ENCODE results near the gene EPHA6. TPM values are rescaled to one million over a fixed set of nuclear protein-coding genes. Genes with fewer than 3 reads are reported as not detected.

The EPHA6 gene
- total and polyA plus RNA-seq, 2 donors (not counting 3 experiments of a cell fraction or from before 2014, with no cell fraction given) = not detected

- no peak overlapping the region for H3K4me2 ChIP-seq (ENCODE audit: insufficient read depth, low read length)
- no peaks in the 10 kb centered on the region for H3K27me3 ChIP-seq (ENCODE audit: control insufficient read depth in 2 of 2, insufficient read depth in 2 of 2, low read length in 2 of 2)
- no peaks in the 10 kb centered on the region for H3K9me3 ChIP-seq (replicated peaks; ENCODE audit: control insufficient read depth, insufficient read depth, low read length)
- no peak for TF ChIP-seq MYC (IDR thresholded peaks at IDR 0.05; ENCODE audit: low read depth, low read length)
- no peak for TF ChIP-seq FOS (IDR thresholded peaks at IDR 0.05; ENCODE audit: borderline replicate concordance, insufficient read depth, low read length)
- H3K36me3 ChIP-seq (ENCODE audit: control insufficient read depth in 2 of 2, extremely low read depth in 1 of 2, insufficient read depth in 2 of 2, low read length in 2 of 2) = no peaks in the 10 kb centered on the region
- no peak for DNase-seq (ENCODE audit: low read depth, low spot score)
- H3K27ac ChIP-seq (ENCODE audit: insufficient read depth, low read depth, low read length) = no peak overlapping the region
- FAIRE-seq = no peak
- intact Hi-C loops (cut with micrococcal nuclease) (no loop called here), dilution Hi-C loops (cut with MboI; ENCODE audit: extremely low pct_ligation_motif_present, low sequenced_read_pairs) (no loop called here)
- H4K20me1 ChIP-seq (replicated peaks; ENCODE audit: control insufficient read depth, extremely low read depth, insufficient read depth, low read length) = no peaks in the 10 kb centered on the region
- no peak overlapping the region for H3K9ac ChIP-seq (replicated peaks; ENCODE audit: extremely low read depth, insufficient read depth, low read length)
- H3K9me1 ChIP-seq (replicated peaks; ENCODE audit: control insufficient read depth, extremely low read depth, insufficient read depth, low read length) = no peaks in the 10 kb centered on the region
- POLR2A ChIA-PET = no interaction called here
- BruUV-seq (replicated peaks) = no TSS peak
- H2AFZ ChIP-seq (ENCODE audit: low read depth, low read length) = no peak overlapping the region
- no peaks in the 10 kb centered on the region for H3K79me2 ChIP-seq (ENCODE audit: control insufficient read depth, insufficient read depth, low read length)
- H3K4me3 ChIP-seq (replicated peaks in 1 of 3; ENCODE audit: insufficient read depth in 1 of 3, low read depth in 1 of 3, low read length in 3 of 3) = no peak overlapping the region
- H3K4me1 ChIP-seq (ENCODE audit: control insufficient read depth, extremely low read depth, insufficient read depth, low read length) = no peaks in the 10 kb centered on the region
- CTCF ChIA-PET = no interaction called here
These were observed 851.5 kb downstream of the EPHA6 start for GRCh38 chr3:97665896-97666295.

DNA sequence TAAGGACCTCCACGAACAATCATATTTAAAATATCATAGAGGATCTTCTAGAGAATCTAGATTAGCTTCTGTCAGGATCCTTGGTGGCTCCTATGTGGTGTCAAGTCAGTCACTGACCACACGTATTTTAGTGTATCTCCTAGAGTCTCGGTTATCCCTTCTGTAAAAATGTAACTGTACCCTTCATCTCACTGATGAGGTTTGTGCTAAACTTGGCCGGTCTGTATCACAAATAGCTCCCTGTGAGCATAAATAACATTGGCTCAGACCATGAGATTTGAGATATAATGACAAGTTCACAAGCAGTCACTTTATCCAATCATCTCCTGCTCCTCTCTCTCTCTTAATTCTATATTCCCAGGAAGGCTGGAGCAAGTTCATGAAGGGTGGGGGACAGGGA, 856.6 kb downstream of the EPHA6 start:
- Histone ChIP-seq H4K20me1 (replicated peaks; ENCODE audit: control insufficient read depth, extremely low read depth, insufficient read depth, low read length) (no peaks in the 10 kb centered on the region), H3K4me2 (ENCODE audit: insufficient read depth, low read length) (no peak overlapping the region), H3K9me3 (replicated peaks; ENCODE audit: control insufficient read depth, insufficient read depth, low read length) (no peaks in the 10 kb centered on the region), H3K4me3 (replicated peaks in 1 of 3; ENCODE audit: insufficient read depth in 1 of 3, low read depth in 1 of 3, low read length in 3 of 3) (no peak overlapping the region), H3K79me2 (ENCODE audit: control insufficient read depth, insufficient read depth, low read length) (no peaks in the 10 kb centered on the region), H3K36me3 (ENCODE audit: control insufficient read depth in 2 of 2, extremely low read depth in 1 of 2, insufficient read depth in 2 of 2, low read length in 2 of 2) (no peaks in the 10 kb centered on the region), H3K27ac (ENCODE audit: insufficient read depth, low read depth, low read length) (no peak overlapping the region), H2AFZ (ENCODE audit: low read depth, low read length) (no peak overlapping the region), H3K9me1 (replicated peaks; ENCODE audit: control insufficient read depth, extremely low read depth, insufficient read depth, low read length) (no peaks in the 10 kb centered on the region), H3K4me1 (ENCODE audit: control insufficient read depth, extremely low read depth, insufficient read depth, low read length) (no peaks in the 10 kb centered on the region), H3K27me3 (ENCODE audit: control insufficient read depth in 2 of 2, insufficient read depth in 2 of 2, low read length in 2 of 2) (no peaks in the 10 kb centered on the region), H3K9ac (replicated peaks; ENCODE audit: extremely low read depth, insufficient read depth, low read length) (no peak overlapping the region)
- dilution Hi-C loops (cut with MboI; ENCODE audit: extremely low pct_ligation_motif_present, low sequenced_read_pairs) (no loop called here), intact Hi-C loops (cut with micrococcal nuclease) (no loop called here)
- BruUV-seq (replicated peaks) = no TSS peak
- ChIA-PET CTCF (no interaction called here), POLR2A (no interaction called here)
- no peak for FAIRE-seq
- TF ChIP-seq, protein P1, sequence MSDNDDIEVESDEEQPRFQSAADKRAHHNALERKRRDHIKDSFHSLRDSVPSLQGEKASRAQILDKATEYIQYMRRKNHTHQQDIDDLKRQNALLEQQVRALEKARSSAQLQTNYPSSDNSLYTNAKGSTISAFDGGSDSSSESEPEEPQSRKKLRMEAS (IDR thresholded peaks at IDR 0.05; ENCODE audit: insufficient read depth, insufficient read length) = no peak
- TF ChIP-seq JUN (IDR thresholded peaks at IDR 0.05; ENCODE audit: borderline replicate concordance, insufficient read depth, insufficient read length, low read depth) = no peak
- no peak for TF ChIP-seq EZH2 (IDR thresholded peaks at IDR 0.05; ENCODE audit: borderline replicate concordance, low read depth, low read length, severe bottlenecking)
- DNase-seq (ENCODE audit: low read depth, low spot score) = no peak

Measured in endothelial cell of umbilical vein (primary cell).